Measurements from ENCODE around the gene PELO.

Gene PELO

GRCh38 chr5:52834320-52834719 lies 46.6 kb downstream of the PELO start:
- DNase-seq, result no peak

GRCh38 chr5:52837068-52837467 lies 49.4 kb downstream of the PELO start:
- DNase-seq, result no peak
